Inferior parietal cortex (tissue), 1 donor: ENCODE measurements around the gene CREBRF.
"Not testable (repeated sequence)": the region's sequence is repeated elsewhere in the genome, so short reads cannot be mapped to it uniquely, and the experiment has no call there.

ENCODE experiments used
- DNase-seq: peaks from one replicate; pipeline ENCODE4 v3.0.0-alpha.2; 2016; ENCODE audit errors: extremely low spot score

The CREBRF gene, protein sequence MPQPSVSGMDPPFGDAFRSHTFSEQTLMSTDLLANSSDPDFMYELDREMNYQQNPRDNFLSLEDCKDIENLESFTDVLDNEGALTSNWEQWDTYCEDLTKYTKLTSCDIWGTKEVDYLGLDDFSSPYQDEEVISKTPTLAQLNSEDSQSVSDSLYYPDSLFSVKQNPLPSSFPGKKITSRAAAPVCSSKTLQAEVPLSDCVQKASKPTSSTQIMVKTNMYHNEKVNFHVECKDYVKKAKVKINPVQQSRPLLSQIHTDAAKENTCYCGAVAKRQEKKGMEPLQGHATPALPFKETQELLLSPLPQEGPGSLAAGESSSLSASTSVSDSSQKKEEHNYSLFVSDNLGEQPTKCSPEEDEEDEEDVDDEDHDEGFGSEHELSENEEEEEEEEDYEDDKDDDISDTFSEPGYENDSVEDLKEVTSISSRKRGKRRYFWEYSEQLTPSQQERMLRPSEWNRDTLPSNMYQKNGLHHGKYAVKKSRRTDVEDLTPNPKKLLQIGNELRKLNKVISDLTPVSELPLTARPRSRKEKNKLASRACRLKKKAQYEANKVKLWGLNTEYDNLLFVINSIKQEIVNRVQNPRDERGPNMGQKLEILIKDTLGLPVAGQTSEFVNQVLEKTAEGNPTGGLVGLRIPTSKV

DNA sequence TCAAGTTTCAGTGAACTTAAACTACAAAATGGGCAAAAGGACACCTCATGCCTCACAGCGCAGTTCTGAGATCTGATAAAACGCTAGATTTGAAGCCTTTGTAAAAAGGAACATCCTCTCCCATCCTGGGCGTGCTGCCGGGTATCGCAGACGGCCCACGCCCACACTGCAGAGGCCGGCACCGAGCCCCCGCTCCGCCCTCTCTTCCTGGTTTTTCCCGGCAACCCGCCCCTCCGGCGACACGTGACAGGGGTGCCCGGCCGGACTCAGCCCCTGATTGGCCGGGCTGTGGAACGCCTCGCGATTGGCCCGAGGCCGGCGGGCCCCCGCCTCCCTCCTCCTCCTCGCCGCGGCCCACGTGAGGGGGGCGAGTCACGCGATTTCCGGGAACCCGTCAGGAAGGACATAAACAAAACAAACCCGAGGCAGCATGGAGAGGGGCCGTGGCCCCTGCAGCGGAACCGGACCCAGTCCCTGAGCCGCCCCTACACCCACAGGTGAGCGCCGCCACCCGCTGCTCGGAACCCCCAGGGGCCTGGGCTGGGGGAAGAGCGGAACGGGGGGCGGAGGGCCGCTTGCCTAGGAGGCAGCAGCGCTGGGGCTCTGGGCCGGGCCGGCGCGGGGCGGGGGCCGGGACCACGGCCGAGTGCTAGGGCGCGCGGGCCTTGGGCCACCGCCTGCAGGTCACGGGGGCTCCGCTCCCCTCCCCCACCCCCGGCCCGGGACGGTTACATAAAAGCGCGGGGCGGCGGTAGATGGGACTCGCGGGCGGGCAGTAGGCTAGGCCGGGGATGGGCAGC lies at the start of gene CREBRF:
CREBRF (plus strand) TSS at position 370 of the 800 bp plus-strand sequence. CDS start 24,424 bp downstream, outside the sequence.
- DNase-seq = peak; percentile 96

DNA sequence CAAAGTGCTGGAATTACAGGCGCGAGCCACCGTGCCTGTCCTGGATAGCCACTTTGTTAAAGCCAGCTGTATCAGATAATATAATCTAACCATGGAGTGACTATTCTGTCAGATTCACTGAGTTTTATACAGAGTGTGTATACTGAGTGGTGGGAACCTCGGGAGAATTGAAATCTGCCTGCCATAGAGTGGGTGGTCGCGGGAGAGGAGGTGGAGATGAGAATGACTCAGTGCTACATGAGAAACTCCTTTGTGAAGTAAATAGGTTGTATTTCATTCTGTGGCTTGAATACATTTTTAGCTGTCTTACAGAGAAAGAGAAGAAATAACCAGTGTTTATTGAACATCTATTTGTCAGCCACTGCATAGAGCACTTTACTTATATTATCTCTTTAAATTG lies 46.1 kb upstream of the CREBRF start:
- no peak for DNase-seq

DNA sequence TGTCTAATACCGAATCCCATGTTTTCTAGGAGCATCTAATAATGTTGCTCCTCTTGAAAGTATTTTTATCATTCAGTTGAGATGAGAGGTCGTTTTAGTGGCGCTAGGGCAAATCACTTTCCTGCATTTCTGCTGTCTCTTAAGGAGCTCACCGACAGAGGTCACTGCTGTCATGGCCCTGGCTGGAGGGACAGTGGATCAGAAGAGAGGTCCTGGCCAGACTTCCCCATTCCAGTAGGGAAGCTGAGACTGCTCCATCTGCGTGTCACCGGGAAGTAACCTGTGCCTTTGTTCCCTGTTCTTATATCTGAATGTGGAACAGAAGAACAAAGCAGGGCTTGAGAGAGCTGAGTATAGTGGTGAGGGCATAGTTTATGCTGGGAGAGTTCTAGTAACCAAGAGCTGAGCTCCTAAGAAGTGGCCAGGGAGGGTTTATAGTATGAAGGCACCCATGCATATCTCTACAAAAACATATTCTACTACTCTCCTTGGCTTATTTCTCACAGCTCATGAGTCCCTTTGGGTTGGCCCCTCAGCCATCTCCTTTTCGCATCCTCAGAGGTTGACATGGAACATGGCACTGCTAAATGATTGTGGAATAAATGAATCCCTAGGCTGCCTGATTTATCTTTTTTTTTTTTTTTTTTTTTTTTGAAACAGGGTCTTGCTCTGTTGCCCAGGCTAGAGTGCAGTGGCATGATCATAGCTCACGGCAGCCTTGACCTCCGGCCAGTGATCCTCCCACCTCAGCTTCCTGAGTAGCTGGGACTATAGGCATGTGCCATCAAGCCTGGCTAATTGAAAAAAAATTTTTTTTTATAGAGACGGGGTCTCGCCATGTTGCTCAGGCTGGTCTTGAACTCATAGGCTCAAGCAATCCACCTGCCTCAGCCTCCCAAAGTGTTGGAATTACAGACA lies 45.3 kb upstream of the CREBRF start:
- no peak for DNase-seq

DNA sequence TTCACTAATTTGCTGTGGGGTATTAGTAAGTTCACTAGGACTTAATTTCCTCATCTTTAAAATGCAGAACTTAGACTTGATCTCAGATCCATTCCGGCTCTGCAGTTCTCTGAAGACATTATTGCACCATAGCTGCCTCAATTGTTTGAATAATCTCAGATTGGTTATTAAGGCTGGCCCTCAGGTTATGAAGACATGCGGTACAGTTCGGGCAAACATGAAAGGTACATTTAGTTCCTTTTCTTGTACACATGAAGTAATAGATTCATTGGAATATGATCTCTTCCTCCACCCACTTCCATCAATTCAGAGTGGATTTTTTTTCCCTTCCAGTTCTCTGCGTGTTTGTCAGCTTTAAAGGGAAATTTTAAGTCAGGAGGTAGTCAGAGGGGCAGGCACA lies 44.6 kb upstream of the CREBRF start:
- DNase-seq = no peak

DNA sequence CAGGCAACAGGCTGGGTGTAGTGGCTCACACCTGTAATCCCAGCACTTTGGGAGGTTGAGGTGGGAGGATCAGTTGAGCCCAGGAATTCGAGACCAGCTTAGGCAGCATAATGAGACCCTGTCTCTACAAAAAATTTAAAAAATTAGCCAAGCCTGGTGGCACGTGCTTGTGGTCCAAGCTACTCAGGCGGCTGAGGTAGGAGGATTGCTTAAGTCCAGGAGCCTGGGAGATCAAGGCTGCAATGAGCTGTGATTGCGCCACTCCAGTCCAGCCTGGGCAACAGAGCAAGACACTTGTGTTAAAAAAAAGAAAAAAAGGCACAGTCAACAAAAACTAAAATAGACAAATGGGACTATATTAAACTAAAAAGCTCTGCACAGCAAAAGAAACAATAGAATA lies 43.3 kb upstream of the CREBRF start:
- no peak for DNase-seq

DNA sequence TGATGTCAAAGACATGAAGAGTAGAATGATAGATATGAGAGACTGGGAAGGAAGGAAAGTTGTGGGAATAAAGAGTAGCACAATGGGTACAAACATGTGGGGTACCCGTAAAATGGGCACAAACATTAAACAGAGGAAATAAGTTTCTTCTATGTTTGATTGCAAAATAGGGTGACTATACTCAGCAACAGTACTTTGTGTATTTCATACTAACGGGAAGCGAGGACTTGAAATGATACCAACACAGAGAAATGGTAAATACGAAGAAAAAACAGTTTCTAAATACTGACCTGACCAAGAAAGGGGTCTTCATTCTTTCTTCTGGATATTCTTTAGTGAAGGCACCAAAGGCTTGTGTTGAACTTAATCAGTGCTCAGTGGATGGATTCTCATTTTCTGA lies 41.5 kb upstream of the CREBRF start:
- DNase-seq = no peak

DNA sequence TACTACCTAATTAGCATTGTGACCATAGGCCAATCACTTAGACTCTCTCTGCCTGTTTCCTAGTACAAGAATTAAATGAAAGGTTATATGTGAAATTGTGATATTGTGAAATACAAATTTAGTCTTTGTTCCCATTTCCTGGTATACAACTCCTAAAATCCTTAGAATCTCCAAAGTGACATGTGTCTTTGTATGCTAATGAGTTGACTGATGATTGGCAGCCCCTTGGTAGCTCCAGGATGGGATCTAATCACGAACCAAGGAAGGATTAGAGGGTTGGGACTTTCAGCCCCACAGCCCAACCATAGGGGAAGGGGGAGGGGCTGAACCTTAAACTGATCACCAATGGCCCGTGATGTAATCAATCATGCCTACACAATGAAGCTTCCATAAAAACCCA lies 41.0 kb upstream of the CREBRF start:
- DNase-seq = no peak

DNA sequence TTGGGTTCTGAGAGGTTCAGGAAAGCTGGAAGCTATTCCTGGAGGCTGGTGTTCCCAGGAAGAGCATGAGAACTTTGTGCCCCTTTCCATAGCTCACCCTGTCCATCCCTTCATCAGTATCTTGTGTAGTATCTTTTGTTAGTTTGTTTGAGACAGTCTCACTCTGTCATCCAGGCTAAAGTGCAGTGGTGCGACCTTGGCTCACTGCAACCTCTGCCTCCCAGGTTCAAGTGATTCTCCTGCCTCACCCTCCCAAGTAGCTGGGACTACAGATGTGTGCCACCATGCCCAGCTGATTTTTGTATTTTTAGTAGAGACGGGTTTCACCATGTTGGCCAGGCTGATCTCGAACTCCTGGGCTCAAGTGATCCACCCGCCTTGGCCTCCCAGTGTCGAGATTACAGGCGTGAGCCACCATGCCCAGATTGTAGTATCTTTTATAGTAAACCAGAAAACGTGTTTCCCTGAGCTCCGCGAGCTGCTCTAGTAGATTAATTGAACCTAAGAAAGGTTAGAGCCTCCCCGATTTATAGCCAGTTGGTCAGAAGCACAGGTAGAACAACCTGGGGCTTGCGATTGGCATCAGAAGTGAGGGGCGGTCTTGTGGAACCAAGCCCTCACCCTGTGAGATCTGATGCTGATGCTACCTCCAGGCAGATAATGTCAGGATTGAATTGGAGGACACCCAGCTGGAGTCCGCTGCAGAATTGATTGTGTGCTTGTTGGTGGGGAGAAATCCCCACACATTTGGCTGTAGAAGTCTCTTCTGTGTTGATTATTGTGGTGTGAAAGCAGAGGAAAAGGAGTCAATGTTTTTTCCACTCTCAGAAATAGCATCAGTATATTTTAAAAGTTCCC lies 40.3 kb upstream of the CREBRF start:
- DNase-seq = no peak

DNA sequence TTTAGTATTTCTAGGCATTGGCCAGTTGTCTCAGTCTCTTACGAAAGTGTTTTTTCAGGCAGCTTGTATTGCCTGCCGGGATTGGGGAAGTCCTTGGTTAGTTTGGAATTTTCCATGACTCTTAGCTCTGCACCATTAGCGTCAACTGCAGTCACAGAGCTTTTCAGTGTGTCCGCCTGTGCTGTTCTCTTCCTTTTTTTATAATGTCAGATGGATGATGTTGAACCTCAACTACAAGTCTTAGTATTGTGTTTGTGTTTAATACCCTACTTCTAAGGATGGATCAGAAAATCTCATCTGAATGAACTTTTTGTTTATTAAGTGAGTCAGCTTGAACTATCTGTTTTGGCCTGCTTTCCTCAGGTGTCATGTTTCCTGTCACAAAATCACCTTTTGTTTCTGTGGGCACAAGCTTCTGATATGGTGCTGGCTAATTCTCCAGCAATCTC lies 39.5 kb upstream of the CREBRF start:
- peak; percentile 61 for DNase-seq

DNA sequence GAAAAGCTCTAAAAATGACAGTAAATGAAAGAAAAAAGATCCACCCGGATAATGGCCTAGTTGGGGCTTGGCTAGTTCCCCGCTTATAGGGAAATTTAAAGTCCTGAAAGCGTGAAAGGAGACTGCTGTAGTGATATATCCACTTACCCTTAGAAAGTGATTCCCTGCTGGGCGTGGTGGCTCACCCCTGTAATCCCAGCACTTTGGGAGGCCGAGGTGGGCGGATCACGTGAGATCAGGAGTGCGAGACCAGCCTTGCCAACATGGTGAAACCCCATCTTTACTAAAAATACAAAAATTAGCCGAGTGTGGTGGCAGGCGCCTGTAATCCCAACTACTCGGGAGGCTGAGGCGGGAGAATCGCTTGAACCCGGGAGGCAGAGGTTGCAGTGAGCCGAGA lies 39.1 kb upstream of the CREBRF start:
- DNase-seq = not testable (repeated sequence)

DNA sequence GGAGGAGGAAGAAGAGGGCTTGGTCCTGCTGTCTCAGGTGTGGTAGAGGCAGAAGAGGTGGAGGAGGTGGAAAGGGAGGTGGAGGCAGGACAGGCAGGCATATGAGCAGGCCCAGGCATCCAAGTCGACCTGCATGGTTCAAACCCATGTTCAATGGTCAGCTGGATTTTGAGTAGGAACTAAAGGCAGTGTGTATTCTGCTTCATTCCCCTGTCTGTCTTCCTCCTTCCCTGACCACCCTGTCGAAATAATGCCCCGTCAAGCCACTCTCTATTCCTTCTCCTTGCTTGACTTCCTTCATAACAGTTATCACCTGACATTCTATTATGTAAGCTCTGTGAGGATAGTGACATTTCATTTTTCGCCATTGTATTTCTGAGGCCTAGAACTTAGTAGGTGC lies 37.8 kb upstream of the CREBRF start:
- DNase-seq = no peak

DNA sequence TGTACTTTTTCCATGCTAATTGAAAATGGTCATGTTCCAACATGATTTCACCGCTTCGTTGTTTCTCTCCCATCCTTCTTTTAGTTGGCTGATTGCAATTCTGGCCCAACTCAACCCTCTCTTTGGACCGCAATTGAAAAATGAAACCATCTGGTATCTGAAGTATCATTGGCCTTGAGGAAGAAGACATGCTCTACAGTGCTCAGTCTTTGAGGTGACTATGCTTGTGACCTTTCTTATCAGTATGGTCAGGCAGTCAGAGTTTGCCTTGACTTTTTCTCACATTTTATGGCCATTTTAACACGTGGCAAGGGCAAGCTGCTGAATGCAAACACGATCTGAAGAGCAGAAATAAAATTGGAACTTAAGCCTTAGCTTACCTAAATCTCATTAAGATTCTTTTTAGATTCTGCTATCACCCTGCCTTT lies 36.0 kb upstream of the CREBRF start:
- DNase-seq = no peak

DNA sequence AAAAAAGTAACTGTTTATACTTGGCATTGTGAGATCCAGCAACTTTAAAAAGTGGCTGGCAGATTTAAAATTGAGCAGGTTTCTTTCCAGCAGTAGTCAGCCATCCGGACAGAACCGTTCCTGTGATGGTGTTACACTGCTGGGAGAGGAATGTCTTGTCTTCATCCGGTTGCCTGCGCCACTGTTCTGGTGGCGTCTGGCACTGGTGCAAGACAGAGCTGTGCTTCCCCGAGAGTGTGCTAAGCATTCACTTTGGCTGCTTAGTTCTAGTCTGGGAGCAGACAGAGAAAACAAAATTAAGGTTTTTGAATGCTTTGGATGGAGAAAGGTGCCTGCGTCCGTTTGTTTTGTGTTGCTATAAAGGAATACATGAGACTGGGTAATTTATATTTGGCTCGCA lies 35.5 kb upstream of the CREBRF start:
- peak; percentile 66 for DNase-seq

DNA sequence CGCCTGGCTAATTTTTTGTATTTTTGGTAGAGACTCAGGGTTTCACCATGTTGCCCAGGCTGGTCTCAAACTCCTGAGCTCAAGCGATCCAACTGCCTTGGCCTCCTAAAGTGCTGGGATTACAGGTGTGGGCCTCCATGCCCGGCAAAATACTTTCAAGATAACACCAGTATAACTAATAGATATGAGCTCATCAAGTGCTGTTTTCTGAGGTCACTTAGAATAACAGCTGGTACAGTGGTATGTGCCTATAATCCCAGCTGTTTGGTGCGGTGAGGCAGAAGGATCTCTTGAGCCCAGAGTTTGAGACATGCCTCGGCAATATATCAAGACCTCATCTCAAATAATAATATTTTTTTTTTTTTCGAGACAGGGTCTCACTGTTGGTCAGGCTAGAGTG lies 30.5 kb upstream of the CREBRF start:
- DNase-seq = no peak

DNA sequence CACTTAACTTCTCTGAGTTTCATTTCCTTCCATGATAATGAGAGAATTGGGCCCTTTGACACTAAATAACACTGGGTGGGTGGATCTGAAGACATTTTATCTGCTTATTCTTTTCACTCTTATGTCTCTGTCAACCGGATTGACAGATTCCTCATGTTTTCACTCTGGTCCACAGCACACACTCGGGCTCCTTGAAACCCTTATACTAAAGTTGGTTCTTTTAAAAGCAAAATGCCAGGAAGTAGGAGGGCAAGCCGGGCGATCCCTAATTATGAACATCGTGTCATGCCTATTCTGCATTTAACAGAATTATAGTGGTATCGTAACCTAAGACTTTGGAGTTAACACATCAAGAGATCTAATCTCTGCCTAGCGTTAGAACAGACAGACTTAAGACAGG lies 28.2 kb upstream of the CREBRF start:
- no peak for DNase-seq

DNA sequence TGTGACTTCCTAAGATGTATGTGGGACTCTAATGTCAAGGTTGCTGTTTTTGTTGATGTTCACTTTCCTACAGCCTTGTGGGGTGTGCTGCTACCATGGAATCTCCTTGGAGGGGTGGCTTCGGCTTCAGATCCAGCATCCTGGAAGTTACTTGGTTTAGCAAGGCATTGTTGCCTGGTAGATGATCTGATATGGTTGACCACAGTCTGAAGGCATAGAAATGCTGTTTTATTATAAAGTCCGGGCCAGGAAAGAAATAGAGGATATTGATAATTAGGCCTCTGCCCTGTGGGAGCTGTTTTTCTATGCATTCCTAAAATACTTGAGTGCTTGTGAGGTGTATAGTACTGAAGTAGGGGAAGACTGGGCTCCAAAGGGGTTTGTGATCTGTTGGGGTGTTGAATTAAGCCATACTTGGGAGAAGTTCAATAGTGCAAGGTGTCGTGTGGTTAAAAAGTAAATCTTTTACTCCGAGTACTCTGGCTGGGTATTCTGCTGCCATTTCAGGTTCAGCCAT lies 27.3 kb upstream of the CREBRF start:
- DNase-seq = no peak

DNA sequence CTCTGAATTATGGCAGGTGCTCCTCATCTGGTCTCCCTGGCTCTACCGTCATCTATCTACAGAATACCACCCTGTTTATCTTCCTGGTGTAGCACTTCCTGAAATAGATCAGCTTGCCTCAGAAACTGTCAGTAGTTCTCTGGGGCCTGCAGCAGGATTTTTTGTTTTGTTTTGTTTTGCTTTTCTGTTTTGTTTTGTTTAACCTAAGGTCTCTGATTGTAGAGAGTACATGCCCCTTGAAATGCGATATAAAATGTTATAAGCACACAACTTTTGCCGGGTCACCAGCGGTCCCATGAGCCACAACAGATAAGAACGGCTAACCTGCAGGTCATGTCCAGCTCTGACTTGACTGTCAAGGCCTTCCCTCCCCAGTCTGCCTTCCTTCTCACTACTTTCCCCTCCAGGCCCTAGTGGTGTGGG lies 26.6 kb upstream of the CREBRF start:
- no peak for DNase-seq

DNA sequence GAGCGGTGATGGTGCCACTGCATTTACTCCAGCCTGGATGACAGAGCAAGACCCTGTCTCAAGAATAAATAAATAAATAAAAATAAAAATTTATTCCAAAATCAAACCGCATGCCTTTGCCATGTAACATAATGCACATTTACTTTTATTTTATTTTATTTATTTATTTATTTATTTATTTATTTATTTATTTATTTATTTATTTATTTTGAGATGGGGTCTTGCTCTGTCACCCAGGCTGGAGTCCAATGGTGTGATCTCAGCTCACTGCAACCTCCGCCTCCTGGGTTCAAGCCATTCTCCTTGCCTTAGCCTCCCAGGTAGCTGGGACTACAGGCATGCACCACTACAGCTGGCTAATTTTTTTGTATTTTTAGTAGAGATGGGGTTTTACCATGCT lies 24.1 kb upstream of the CREBRF start:
- not testable (repeated sequence) for DNase-seq

DNA sequence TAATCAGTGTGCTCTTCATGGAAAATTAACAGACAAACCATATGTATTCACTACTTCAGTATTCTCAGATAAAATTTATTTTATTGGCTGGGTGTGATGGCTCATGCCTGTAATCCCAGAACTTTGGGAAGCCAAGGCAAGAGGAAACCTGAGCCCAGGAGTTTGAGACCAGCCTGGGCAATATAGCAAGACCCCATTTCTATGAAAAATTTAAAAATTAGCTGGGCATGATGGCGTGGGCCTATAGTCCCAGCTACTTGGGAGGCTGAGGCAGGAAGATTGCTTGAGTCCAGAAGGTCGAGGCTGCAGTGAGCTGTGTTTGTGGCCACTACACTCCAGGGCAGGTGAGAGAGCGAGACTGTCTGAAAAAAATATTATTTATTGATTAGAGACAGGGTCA lies 23.4 kb upstream of the CREBRF start:
- DNase-seq = no peak

DNA sequence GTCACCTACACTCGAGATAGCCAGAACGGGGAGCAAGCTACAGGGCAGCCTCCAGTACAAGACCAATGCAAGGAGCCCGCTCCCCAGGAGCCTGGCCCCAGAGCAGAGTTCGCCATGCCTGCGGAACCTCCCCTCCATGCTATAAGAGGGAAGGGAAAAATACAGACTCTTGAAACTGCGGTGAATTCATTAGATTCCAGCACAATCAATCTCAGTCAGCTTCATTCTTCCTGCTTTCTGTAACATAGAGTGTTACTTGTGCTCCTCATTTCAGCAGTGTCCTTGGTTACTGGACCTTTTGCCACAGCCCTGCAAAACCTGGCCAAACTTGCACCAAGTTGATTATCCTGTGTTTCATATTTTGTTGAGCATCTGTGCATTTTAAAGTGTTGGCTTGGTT lies 22.2 kb upstream of the CREBRF start:
- no peak for DNase-seq
